ENCODE data around the gene MZT2A.
"Not testable (repeated sequence)": the region's sequence is repeated elsewhere in the genome, so short reads cannot be mapped to it uniquely, and the experiment has no call there.

The MZT2A gene, protein sequence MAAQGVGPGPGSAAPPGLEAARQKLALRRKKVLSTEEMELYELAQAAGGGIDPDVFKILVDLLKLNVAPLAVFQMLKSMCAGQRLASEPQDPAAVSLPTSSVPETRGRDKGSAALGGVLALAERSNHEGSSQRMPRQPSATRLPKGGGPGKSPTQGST

DNA sequence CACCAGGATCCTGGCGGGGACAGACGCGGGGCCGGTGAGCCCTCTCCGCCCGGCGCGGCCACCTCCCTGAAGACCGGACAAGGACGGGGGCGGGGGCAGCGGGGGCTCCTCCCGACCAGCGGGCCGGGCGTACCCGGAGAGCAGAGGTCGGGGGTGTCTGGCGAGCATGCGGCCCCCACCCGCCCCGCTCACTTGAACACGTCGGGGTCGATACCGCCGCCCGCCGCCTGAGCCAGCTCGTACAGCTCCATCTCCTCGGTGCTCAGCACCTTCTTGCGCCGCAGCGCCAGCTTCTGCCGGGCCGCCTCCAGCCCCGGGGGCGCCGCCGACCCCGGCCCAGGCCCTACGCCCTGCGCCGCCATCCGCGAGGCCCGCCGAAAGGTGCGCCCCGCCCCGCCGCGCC is at the start of gene MZT2A:
Gene MZT2A (minus strand): TSS at position 383 of the 403 bp plus-strand sequence. CDS start 21 bp downstream, at position 362.
- not testable (repeated sequence) for DNase-seq

DNA sequence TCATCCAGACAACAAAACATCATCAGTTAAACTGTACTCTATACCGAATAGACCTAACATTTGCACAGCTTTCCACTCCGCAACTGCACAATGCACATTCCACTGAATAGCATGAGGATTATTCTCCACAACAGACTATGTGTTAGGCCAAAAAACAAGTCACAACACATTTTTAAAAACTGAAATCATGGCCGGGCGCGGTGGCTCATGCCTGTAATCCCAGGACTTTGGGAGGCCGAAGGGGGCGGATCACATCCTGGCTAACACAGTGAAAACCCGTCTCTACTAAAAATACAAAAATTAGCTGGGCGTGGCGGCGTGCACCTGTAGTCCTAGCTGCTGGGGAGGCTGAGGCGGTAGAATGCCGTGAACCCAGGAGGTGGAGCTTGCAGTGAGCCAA is 46.7 kb upstream of the MZT2A start:
- not testable (repeated sequence) for DNase-seq

DNA sequence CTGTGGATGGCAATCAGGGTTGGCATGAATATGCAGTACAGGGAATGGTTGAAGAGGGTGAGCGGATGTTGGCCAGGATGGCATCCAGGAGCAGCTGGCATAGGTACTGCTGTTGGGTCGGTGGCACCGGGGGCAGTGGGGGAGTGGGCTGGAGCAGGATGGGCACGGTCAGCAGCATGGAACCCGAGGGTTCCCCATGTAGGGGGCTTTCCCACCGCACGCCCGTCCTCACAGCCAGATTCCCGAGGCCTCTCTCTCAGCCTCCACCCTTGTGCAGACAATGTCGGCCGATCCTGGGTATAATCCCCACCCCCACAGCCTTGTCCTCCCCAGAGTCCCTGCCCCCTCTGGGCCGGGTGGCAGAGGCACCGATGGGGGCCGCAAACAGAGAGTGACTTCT is 44.6 kb upstream of the MZT2A start:
- DNase-seq = not testable (repeated sequence)

DNA sequence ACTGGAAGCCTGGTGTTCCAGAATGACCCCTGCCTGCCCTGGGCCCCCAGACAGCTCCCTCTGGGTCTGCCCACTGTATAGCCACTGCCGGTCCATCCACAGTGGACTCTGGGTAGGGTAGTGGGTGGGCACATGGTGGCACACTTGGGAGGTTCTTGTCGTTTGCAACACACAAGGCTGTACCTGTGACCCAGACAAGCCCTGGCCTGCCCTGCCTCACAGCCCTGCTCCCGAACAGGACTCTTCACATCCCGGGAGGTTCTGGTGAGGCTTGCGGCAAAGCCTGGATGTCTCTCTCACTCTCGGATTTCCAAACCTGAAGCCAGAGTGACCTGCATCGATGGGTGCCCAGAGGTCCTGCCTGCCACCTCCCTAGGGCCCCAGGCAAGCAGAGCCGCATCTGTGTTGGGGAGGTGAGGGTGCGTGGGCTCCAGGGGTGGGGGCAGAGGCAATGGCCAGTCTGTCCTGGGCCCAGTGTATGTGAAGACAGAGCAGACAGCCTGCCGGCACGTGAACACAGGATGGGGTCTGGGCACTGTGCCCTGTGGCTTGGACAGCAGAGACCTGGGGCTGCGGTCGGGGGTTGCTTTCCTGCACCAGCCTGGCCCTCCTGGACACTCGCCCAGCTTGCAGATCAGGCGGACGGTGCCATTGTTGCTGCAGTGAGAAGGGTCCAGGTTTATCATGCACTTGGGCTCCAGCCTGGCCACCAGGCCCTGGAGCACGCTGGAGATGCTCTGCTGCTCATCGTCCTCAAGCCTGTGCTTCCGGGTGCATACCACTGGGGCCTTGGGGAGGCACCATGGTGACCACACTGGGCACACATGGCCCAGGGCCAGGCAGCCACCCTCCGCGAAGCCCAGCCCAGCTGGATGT is 44.0 kb upstream of the MZT2A start:
- DNase-seq = not testable (repeated sequence)

DNA sequence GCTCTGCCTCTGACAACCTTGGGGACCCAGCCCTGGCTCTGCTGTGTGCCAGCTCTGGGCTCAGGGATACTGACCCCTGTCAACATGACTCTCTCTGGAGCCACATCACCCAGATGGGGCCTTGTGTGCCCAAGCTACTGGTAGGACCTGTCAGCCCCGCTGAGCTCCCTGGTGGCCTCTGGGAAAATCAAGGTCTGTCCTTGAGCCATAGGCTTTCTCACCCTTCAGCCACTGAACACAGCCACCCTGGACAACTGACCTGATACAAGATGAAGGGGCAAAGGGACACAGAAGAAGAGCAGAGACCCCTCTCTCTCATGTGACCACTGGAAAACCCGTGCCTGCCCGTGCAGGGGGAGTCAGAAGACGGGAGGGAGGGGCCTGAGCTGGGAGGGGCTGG is 43.3 kb upstream of the MZT2A start:
- DNase-seq = no peak

DNA sequence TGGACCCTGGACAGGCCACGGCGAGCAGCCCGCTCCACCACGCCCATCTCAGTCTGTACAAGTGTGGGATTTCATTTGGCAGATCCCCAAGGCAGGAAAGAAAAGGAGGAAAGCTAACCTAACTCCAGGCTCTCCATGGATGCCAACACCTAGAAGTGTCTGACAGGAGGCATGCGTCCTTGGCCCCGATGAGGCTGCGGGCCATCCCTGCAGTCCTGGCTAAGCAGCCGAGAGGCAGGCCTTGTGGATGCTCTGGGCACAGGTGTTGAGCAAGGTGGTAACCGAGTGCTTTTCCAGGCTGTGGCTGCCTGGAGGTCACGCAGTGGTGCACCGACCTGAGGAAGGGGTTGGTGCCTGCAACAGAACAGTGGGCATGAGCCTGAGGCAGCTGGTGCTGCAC is 42.8 kb upstream of the MZT2A start:
- DNase-seq = not testable (repeated sequence)

DNA sequence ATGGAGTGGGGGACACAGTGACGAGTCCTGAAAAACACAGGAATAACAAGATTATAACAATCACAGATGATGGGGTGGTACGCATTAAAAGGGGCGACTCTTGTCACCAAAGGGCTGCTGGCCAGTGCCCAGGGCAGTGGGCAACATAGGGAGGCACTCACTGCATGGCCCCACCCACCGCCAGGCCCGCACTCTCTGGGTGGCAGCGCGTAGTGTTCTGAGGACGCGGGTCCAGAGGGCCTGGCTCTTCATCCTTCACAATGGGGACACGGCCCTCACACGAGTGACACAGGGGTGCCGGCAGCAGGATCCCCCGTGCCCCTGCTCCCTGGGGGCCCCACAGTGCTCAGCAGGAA is 42.1 kb upstream of the MZT2A start:
- DNase-seq = not testable (repeated sequence)

DNA sequence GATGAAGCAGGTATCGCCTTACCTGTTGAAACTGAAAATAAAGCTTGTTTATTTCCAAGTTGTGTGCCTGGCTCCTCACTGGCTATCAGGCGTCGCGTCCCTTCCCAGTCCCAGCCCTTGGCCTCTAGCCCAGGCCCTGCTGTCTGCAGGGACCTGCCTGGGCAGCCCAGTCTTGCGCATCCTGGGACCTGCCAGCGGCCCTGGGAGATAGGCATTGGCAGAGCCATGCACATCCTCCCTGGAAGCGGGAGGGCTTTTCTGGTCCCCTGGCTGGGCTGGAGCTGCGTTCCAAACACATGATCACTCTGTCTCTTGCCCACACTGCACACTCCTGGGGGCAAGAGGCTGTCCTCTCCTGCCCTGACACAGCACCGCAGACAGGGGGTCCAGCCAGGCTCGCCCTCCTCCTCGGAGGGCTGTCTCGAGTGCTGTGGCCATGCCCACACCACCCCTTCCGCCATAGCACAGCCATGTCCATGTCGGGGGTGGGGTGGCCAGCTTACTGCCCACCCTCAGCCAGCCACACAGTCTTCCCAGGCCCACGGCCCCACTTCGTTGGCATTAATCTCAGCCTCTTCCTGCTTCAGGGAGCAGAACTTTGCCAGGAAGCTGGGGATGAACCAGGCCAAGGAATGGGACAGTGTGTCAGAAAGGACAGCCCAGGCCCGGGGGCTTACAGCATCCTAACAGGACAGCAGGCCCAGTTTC is 41.6 kb upstream of the MZT2A start:
- DNase-seq = not testable (repeated sequence)

DNA sequence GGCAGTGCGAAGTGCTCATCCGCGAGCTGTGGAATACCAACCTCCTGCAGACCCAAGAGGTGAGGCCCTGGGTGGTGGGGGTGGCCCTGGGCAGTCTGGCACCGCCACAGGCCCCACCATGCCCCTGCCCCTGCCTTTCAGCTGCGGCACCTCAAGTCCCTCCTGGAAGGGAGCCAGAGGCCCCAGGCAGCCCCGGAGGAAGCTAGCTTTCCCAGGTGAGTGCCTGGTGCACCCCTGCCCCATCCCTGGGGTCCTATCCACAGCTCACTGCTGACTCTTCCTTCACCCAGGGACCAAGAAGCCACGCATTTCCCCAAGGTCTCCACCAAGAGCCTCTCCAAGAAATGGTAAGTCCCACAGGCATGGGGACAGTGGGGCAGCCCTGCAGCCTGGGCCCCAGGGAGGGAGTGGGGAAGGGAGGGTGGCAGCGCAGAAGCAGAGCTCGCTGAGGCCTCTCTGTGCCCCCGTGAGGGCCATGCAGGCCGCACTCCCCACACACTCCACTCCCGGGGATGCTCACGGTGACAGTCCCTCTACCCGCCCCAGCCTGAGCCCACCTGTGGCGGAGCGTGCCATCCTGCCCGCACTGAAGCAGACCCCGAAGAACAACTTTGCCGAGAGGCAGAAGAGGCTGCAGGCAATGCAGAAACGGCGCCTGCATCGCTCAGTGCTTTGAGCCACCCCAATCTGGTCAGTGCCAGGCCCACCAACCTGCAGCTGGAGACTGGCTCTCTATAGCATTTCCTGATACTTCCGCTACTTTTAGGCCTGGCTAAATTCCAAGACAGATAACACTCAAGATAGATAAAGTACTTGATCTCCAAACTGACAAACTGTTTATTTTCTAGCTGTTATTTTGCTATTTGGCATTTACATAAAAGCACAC is 40.8 kb upstream of the MZT2A start:
- not testable (repeated sequence) for DNase-seq

DNA sequence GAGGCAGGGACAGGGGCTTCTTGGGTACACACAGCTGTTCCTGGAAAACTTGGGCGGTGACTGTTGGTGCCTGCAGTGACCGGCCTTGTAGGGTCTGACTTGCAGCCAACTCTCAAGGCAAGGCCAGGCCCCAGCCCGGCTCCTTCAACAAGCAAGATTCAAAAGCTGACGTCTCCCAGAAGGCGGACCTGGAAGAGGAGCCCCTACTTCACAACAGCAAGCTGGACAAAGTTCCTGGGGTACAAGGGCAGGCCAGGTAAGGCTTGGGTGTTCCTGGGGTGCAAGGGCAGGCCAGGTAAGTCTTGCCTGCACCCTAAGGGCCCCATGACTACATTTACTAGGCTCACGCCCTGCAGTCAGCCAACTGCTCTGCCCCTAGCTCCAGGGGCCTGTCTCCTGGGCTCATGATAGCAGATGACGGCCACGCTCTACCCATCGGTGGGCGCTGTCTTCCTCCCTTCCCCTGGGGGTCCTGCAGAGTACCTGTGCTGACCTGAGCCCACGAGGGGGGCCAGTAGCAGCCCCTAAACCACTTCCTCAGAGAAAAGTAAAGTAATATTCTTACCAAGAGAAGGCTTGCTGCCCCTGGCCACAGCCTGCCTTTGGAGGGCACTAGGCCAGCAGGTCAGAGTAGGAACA is 39.5 kb upstream of the MZT2A start:
- DNase-seq = not testable (repeated sequence)

DNA sequence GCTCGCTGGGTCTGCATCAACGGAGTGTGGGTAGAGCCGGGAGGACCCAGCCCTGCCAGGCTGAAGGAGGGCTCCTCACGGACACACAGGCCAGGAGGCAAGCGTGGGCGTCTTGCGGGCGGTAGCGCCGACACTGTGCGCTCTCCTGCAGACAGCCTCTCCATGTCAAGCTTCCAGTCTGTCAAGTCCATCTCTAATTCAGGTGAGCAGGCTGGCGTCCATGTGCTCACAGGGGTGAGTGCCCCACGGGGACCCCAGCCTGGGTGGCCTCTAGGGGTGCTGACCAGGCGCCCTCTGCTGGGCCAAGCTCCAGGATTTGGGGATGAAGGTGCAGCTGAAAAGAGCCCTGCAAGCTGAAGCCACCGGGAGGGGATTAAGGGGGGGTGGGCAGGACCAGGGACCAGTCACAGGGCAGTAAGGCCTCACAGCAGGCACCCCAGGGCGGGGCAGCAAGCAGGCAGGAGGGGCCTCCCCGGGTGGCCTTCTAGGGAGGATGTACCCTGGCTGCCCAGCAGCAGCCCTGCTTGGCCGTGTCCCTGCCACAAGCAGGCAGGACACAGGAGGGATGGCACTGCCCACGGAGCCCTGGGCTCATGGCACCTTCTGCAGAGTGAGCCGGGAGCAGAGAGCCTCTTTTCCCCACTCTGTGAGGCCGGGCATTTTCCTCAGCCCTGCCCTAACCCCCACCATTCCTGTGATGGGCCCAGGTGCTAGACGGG is 38.6 kb upstream of the MZT2A start:
- DNase-seq = not testable (repeated sequence)

DNA sequence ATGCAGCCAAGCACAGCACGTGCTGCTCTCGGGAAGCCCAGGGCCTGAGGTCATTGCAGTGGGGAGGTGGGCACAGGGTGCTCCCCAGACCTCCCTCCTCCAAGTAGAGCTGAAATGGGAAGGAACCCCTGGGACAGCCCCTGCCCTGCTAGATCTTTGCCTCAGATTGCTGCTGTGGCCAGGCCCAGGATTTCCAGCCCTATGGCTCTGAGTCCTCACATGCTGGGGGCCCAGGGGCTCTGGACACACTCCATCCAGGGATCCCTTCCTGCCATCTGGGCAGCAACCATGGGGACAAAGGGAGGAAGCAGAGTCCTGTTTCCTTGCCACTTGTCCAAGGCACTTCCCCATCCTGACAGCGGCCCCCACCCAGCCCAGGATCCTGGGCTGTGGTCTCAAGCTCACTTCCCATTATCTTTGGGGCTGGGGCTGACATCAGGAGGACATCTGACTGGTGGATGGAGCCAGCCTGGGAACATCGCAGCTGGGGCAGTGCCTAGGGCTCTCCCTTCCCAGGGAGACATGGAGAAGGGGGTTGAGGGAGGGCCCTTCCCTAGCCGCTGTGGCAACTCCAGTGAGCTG is 37.8 kb upstream of the MZT2A start:
- not testable (repeated sequence) for DNase-seq

DNA sequence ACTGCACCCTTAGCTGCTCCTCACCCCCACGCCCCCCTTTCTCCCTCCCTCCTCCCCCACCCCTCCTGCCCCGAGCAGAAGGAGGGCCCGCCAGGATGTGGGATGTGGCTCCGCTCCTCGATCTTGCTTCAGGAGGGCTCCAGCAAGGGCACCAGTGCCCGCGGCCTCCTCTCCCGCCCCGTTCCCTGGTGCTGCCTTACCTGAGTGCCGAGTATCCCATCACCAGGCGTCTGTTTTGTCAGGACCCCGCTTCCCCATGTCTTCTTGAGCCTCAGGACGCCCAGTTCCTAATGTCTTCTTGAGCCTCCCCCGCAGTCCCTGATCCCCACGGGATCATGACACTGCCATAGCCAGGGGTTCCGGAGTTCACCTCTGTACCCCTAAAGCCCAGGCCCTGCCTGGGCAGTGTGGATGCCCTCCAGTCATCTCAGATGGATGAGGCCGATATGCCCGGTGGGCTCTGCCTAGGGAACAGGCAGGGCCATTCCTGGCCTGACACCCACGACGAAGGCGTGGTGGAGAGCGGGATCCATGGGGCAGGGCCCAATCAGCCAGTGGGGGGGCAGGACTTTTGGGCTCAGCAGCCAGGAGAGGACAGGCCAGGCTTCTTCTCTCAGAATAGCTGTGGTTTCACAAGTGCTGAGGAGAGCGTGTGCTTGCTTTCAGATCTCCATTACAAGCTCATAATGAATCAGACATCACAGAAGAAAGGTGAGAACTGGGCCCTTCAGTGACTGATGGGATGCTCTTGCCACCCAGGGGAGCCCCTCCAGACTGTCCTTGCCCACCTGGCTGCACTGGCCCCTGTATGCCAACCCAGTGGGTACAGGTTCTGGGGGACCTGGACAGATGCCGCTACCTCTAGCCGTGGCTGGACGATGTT is 37.0 kb upstream of the MZT2A start:
- not testable (repeated sequence) for DNase-seq

DNA sequence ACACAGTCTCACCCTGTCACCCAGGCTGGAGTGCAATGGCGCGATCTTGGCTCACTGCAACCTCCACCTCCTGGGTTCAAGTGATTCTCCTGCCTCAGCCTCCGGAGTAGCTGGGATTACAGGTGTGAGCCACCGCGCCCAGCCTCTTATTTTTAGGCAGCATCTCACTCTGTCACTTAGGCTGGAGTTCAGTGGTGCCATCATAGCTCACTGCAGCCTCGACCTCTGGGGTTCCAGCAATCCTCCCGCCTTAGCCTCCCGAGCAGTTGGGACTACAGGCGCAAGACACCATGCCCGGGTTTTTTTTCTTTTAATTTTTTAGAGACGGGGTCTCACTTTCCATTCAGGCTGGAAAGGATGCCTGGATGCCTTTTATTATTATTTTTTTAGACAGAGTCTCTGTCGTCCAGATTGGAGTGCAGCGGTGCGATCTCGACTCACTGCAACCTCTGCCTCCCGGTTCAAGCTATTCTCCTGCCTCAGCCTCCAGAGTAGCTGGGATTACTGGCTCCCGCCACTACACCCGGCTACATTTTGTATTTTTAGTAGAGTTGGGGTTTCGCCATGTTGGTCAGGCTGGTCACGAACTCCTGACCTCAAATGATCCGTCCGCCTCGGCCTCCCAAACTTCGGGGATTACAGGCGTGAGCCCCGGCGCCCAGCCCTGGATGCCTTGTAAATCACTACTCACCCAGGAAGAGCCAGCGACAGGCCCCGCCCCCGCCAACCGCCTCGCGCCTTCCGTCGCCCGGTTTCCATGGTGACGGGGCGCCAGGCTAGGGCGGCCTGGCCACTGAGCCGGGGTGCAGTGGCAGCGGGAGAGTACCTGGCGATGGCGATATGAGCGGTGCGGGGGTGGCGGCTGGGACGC is 35.2 kb upstream of the MZT2A start, which contains the start of gene CCDC74A:
Gene CCDC74A (plus strand): TSS at position 758 of the 871 bp plus-strand sequence. CDS start 83 bp downstream, at position 841.
- DNase-seq = not testable (repeated sequence)

DNA sequence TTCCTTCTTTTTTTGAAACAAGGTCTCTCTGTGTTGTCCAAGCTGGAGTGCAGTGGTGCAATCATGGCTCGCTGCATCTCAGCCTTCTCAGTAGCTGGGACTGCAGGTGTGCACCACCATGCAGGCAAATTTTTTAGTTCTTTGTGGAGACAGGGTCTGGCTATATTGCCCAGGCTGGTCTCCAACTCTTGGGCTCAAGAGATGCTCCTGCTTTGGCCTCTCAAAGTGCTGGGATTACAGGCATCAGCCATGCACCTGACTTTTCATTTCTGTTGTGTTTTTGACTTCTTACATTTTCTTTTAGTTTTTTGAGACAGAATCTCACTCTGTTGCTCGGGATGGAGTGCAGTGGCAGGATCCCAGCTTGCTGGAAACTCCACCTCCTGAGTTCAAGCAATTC is 33.1 kb upstream of the MZT2A start:
- not testable (repeated sequence) for DNase-seq

DNA sequence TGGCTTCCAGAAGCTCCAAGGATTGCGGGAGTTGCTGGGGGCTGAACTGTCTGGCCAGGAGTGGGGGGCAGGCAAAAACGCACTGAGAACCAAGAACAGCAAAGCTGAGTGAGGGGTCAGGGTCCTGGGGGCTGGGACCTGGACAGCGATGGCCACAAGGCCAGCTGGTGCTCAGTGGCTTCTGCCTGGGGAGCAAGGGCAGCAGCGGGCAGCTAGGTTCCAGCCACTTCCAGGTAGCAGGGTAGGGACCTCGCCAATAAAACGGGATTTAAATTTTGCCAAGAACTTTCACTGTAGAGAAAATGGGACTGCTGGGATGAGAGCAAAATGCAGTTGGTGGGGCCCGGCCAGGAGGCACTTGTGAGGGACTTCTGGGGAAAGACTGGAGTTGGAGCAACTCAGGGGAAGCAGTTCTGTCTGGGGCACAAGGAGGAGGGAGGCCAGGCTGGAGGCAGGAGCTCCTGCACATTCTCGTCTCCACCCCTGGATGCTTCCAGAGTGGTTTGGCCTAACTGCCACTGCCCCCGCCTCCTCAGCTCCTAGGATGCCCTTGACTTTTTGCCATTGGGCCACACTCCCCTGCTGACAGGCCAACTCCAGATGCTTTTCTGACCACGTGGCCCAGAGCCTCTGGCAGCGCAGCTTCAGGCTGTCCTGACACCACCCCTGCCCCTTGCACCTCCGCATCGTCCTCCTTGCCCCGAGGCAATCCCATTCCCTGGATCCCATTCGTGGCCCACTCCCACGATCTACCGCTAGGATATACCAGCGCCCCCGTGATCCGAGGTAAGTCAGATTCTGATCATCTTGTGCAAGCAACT is 30.0 kb upstream of the MZT2A start:
- DNase-seq = no peak

DNA sequence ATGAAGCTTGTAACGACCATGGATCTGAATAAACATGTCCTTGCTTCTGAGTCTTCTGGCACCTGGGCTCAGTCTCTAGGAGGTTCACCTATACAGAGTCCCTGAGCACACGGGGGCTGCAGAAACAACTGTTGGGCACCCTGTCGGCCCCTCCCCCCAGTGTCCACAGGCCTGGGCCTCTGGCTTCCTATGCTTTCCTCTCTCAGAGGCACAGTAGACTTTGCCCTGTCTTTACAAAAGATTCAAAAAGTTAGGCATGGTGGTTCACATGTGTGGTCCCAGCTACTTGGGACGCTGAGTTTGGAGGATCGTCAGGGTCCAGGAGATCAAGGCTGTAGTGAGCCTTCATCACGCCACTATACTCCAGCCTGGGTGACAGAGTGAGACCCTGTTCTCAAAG is 29.3 kb upstream of the MZT2A start:
- DNase-seq = not testable (repeated sequence)

DNA sequence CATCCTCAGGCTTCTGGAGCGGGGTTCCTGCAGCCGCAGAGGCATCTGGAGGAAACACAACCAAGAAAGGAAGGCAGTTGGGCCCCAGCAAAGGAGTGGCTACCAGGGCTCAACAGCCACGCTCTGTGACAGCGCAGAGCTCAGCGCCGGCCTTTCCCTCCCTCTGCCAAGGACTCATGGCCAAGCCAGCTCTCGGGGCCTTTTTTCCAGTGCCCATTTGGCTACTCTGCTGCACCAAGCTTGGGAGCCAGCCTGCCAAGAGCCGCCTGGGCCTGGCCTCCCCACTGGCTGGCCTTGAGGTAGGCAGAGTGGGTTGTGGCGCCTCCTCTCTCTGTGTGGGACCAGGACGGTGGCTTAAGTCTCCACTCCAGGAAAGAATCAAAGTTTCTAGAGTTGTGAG is 28.3 kb upstream of the MZT2A start:
- no peak for DNase-seq
